GM18868 (cell line): ENCODE measurements around the gene TPI1.

Experiments used
- ATAC-seq: cut with Tn5 transposase; IDR thresholded peaks from one replicate; pipeline ENCODE4 v1.9.1; 2021; ENCODE audit warnings: mild to moderate bottlenecking, moderate library complexity; ENCODE audit not compliant: unreplicated experiment

The TPI1 gene

GRCh38 chr12:6828781-6829535 lies 38.4 kb upstream of the TPI1 start:
- no peak for ATAC-seq

GRCh38 chr12:6829536-6830220 lies 37.7 kb upstream of the TPI1 start:
- no peak for ATAC-seq

GRCh38 chr12:6830286-6830890 lies 36.9 kb upstream of the TPI1 start:
- no peak for ATAC-seq

GRCh38 chr12:6830999-6831398 lies 36.3 kb upstream of the TPI1 start:
- ATAC-seq: no peak

GRCh38 chr12:6831450-6831995 lies 35.8 kb upstream of the TPI1 start:
- ATAC-seq: no peak

DNA sequence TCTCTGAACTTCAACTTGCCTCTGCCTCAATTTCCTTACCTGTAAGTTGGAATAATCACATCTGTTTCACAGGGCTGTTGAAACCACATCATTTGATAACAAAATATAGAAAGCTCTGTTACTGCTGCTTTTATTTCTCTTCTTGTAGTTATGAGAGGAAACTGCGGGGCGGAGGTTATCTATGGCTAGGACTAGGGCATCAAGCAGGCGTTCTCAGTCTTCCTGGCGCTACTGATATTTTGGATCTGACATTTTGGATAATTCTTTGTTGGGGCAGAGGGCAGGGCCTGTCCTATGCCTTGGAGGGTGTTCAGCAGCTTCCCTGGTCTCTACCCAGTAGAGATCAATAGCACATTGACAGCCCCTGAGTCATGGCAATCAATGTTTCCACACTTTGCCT lies 35.2 kb upstream of the TPI1 start:
- ATAC-seq: no peak

DNA sequence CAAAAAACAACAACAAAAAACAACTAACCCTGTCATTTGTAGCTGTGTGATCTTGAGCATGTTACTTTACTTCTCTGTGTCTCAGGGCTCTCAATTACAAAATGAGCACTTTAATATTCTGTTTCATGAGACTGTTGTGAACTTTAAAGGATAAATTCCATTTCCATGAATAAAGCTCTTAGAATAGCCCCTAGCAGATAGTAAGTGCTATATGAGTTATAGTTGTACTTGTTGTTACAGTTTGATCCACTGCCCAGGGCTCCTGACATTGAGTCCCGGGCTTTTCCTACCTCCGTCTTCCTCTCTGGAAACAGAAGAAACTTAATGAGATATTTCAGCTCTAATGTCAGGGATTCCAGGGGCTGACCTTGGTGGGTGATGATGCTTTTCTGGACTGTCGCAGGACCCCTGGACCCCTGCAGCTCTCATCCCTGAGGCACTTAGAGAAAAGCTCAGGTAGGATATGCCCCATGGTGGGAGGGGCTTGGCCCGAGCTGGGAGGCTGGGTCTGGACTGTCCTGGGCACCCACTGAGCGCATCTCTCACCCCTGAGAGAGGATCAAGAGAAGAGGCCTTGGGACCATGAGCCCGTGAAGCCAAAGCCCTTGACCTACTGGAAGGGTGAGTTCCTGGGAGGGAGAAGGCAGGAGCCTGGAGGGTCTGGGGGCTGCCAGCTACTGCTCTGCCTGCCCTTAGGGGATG lies 34.0 kb upstream of the TPI1 start:
- no peak for ATAC-seq

DNA sequence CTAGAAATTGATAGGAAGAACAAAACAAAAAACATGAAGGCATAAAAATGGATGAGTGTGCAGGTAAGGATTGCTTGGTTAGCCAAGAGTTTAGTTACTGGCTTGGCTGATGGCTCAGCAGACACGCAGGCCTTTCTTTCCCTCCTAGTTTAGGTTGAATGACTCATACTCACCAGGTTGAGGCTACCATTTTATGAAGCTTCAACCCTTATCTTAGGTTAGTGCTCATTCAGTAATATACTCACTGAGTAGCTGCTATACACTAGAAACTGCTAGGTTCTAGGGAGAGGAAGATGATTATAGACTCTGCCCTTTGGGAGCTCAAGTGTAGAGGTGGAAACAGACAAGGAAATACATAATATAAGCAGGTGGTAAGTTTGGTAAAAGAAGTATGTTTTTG lies 33.1 kb upstream of the TPI1 start:
- ATAC-seq: no peak

- no peak for ATAC-seq
Observed at GRCh38 chr12:6834873-6835272, 32.5 kb upstream of the TPI1 start.

GRCh38 chr12:6836851-6837250 lies 30.5 kb upstream of the TPI1 start:
- ATAC-seq: no peak

DNA sequence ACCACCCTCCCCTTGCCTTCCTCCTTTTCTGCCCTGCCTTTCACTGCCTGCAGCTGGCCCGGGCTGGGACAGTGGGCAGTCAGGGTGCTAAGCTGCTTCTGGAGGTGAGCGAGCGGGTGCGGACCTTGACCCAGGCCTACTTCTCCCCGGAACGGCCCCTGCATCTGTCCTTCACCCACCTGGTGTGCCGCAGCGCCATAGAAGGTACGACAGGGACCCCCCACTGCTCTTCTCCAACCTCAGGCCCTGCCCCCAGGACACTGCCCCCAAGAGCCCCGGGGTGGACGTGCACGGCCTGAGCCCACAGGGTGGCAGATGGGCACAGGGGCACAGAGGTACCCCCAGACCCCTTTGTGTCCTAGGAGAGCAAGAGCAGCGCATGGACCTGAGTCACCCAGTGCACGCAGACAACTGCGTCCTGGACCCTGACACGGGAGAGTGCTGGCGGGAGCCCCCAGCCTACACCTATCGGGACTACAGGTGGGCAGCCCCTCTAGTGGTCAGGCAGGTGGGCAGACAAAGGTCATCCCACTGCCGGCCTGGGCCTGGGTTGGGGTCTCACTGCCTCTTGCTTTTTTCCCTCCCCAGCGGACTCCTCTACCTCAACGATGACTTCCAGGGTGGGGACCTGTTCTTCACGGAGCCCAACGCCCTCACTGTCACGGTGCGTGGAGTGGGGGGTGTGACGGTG lies 29.8 kb upstream of the TPI1 start:
- no peak for ATAC-seq

GRCh38 chr12:6838854-6839253 lies 28.5 kb upstream of the TPI1 start:
- no peak for ATAC-seq

GRCh38 chr12:6839482-6840201 lies 27.7 kb upstream of the TPI1 start:
- no peak for ATAC-seq

- no peak for ATAC-seq
Observed at GRCh38 chr12:6840330-6840729, 27.0 kb upstream of the TPI1 start.

- ATAC-seq: no peak
Observed at GRCh38 chr12:6840761-6841515, 26.4 kb upstream of the TPI1 start, which contains the start of gene GNB3. GNB3 (plus strand) TSS chr12:6840925; CDS start chr12:6841288, 363 bp downstream.

DNA sequence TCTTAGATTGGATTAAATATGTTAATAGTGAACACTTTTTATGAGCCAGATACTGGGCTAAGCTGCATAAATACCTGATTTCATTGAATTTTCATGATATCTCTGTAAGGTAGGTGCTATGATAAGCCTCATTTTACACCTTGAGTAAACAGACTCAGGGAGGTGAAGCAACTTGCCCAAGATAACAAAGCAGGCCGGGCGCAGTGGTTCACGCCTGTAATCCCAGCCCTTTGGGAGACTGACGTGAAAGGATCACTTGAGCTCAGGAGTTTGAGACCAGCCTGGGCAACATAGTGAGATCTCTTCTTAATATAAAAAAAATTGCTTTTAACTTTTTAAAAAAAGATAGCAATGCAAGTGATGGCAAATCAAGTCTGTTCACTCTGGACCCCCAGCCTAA lies 25.3 kb upstream of the TPI1 start:
- ATAC-seq: no peak

- no peak for ATAC-seq
Observed at GRCh38 chr12:6843118-6843902, 24.0 kb upstream of the TPI1 start.

GRCh38 chr12:6845395-6845794 lies 21.9 kb upstream of the TPI1 start:
- ATAC-seq: no peak
